Thymus (tissue), 11 donors: ENCODE results near the gene FAM210B. TPM values are rescaled to one million over a fixed set of nuclear protein-coding genes. Genes with fewer than 3 reads are reported as not detected.

Experiments
- DNase-seq, 9 donors: peaks; one replicate each; pipeline ENCODE4 v3.0.0-alpha.2; 2013; ENCODE audit warnings: low spot score in 9 of 9, low read depth in 6 of 9, missing footprints in 1 of 9
- H3K27ac ChIP-seq, 2 donors: one replicate each; pipeline ENCODE4 v1.5.1; 2013; ENCODE audit warnings: control low read depth in 1 of 2, low read depth in 1 of 2, low read length in 1 of 2, mild to moderate bottlenecking in 1 of 2, moderate library complexity in 1 of 2
- H3K27me3 ChIP-seq, 2 donors: one replicate each; pipeline ENCODE4 v1.5.1; 2013; ENCODE audit warnings: low read length in 1 of 2; ENCODE audit not compliant: control insufficient read depth in 2 of 2, insufficient read depth in 1 of 2
- H3K36me3 ChIP-seq, 2 donors: one replicate each; pipeline ENCODE4 v1.5.1; 2013; ENCODE audit warnings: low read length in 1 of 2, mild to moderate bottlenecking in 1 of 2, moderate library complexity in 1 of 2; ENCODE audit not compliant: control insufficient read depth in 2 of 2, insufficient read depth in 2 of 2
- H3K4me1 ChIP-seq, 2 donors: one replicate each; pipeline ENCODE4 v1.5.1; 2013; ENCODE audit warnings: low read length in 2 of 2; ENCODE audit not compliant: control insufficient read depth in 2 of 2, insufficient read depth in 2 of 2
- H3K4me3 ChIP-seq, 2 donors: one replicate each; pipeline ENCODE4 v1.5.1; 2013; ENCODE audit warnings: low read length in 2 of 2, control low read depth in 1 of 2, mild to moderate bottlenecking in 1 of 2
- H3K9me3 ChIP-seq, 2 donors: one replicate each; pipeline ENCODE4 v1.5.1; 2013; ENCODE audit warnings: low read length in 1 of 2, mild to moderate bottlenecking in 1 of 2; ENCODE audit not compliant: control insufficient read depth in 2 of 2, insufficient read depth in 1 of 2
- WGBS: extraction: QIAGEN DNeasy Blood & Tissue Kit; methylation state at CpG from one replicate; pipeline ENCODE4 v1.1.7; 2013; 5-methylcytosine and 5-hydroxymethylcytosine counted together
- polyA plus RNA-seq: library from polyadenylated mRNA; stranded (reverse); fragments of 200-250 nt; gene quantifications from one replicate; pipeline ENCODE4 v1.2.3, GENCODE V29; 2013
- total RNA-seq: library from RNA; stranded (reverse); fragments of 120-200 nt; gene quantifications from one replicate; pipeline ENCODE4 v1.2.4, GENCODE V29; 2013
- donor health status: healthy.

FAM210B gene
- total and polyA plus RNA-seq, 2 donors = 18.3 to 39.2 TPM

- peaks cover 34 to 38% of the 10 kb centered on the region in 2 donors for H3K36me3 ChIP-seq
- whole genome bisulfite sequencing = 97% methylated on average over 6 of the region's 6 CpGs
Measured at GRCh38 chr20:56368351-56369134, 9.8 kb downstream of the FAM210B start.

DNA sequence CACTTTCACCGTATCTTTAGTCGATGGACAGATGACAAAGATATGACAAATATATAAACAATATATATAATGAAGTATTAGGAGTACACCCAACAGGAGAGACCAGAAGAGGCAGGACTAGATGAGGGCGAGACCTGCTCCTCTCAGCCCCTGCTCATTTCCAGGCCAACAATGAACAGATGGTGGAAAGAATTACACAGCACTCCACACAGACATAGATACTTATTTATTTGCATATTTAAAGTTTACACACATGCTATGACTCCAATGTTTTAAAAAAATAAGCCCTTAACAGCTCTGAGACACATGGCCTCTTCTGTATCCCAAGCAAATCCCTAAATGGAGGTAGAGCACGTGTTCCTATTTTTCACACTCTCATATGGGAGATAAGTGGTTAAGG is 10.4 kb downstream of the FAM210B start:
- Histone ChIP-seq H3K27me3 (no peaks in the 10 kb centered on the region), H3K36me3 (peaks cover 38 to 41% of the 10 kb centered on the region in 2 donors), H3K27ac (no peak overlapping the region), H3K4me3 (no peak overlapping the region), H3K9me3 (no peaks in the 10 kb centered on the region), H3K4me1 (no peaks in the 10 kb centered on the region)
- WGBS = 97% methylated on average over 4 of the region's 4 CpGs
- no peak for DNase-seq

More at GRCh38 chr20:56368351-56369134, 9.8 kb downstream of the FAM210B start:
- no peak for DNase-seq
- H3K4me3 ChIP-seq = no peak overlapping the region
- H3K4me1 ChIP-seq = no peaks in the 10 kb centered on the region
- H3K27ac ChIP-seq = no peak overlapping the region
- no peaks in the 10 kb centered on the region for H3K27me3 ChIP-seq
- H3K9me3 ChIP-seq = no peaks in the 10 kb centered on the region

DNA sequence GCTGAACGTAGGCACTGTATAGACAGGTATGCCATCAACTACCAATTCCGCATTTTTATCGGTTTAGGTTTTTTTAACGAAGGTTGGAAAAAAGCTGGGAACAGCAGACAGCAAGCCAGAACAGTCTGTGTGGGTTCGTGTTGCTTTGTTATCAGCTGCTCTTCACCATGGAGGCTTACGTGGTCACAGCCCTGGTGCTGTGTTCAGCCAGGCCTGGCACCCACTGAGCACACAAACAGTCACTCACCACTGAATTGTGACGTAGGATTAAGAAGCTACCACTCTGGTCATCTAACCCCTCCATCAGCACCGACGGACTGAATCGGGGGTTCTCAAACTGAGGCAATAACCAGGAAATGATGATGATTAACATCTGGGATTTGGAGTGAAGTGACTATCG is 13.2 kb downstream of the FAM210B start:
- no peaks in the 10 kb centered on the region for H3K9me3 ChIP-seq
- no peak overlapping the region for H3K27ac ChIP-seq
- 98% methylated on average over 11 of the region's 11 CpGs for WGBS
- peaks cover 48 to 51% of the 10 kb centered on the region in 2 donors for H3K36me3 ChIP-seq
- no peaks in the 10 kb centered on the region for H3K4me1 ChIP-seq
- no peaks in the 10 kb centered on the region for H3K27me3 ChIP-seq
- H3K4me3 ChIP-seq = no peak overlapping the region
- DNase-seq = no peak

DNA sequence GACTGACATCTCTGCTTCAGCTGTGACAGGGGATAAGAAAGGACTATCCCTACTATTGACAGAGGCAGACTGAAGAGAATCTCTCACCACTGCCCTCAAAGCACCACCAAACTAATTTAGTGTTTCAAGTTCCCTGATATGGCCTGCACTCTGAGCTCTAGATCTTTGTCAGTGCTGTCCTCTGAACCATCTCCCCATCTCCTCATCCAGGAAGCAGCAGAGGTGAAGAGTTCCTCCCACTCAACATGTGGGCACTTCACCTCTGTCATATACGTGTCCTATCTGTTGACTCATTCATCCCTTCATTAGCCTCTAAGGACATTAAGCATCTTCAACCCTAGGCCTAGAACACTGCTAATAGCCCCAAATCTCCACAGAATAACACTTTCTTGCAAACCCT is 14.1 kb downstream of the FAM210B start:
- Histone ChIP-seq H3K9me3 (no peaks in the 10 kb centered on the region), H3K27me3 (no peaks in the 10 kb centered on the region), H3K27ac (no peak overlapping the region), H3K4me1 (no peaks in the 10 kb centered on the region), H3K4me3 (no peak overlapping the region), H3K36me3 (peaks cover 47 to 57% of the 10 kb centered on the region in 2 donors)
- DNase-seq = no peak
- WGBS = 96% methylated on average over 1 of the region's 1 CpG

GRCh38 chr20:56373942-56374341 is 15.2 kb downstream of the FAM210B start:
- no peak for DNase-seq
- no peaks in the 10 kb centered on the region for H3K4me1 ChIP-seq
- WGBS = 93% methylated on average over 1 of the region's 1 CpG
- H3K4me3 ChIP-seq = no peak overlapping the region
- H3K9me3 ChIP-seq = no peaks in the 10 kb centered on the region
- no peak overlapping the region for H3K27ac ChIP-seq
- no peaks in the 10 kb centered on the region for H3K27me3 ChIP-seq
- H3K36me3 ChIP-seq = peaks cover 49 to 65% of the 10 kb centered on the region in 2 donors

DNA sequence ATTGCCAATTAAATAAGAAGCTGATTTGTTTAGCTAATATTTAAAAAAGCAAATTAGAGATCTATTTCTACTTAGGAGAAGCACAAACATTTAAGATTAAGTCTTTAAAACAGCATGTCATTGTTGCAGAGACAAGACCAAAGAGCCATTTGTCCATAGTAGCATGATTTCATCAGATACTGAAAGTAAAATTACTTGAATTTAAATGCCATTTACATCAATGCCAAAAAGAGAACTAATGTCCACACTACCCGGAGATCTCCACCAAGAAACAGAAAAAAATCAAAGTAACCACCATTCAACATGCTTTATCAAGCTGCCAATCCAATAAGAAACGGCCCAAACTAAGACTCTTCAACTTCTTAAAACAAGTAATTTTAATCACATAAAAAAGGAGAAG is 17.6 kb downstream of the FAM210B start:
- no peaks in the 10 kb centered on the region for H3K4me1 ChIP-seq
- no peaks in the 10 kb centered on the region for H3K9me3 ChIP-seq
- no peak overlapping the region for H3K27ac ChIP-seq
- no peak for DNase-seq
- peaks cover 34 to 67% of the 10 kb centered on the region in 2 donors for H3K36me3 ChIP-seq
- H3K27me3 ChIP-seq = no peaks in the 10 kb centered on the region
- WGBS = 83% methylated on average over 2 of the region's 2 CpGs
- H3K4me3 ChIP-seq = no peak overlapping the region

- Histone ChIP-seq H3K9me3 (no peaks in the 10 kb centered on the region), H3K27ac (no peak overlapping the region), H3K4me1 (no peaks in the 10 kb centered on the region), H3K27me3 (no peaks in the 10 kb centered on the region), H3K4me3 (no peak overlapping the region), H3K36me3 (peaks cover 38 to 62% of the 10 kb centered on the region in 2 donors)
- WGBS = 97% methylated on average over 3 of the region's 3 CpGs
- DNase-seq = no peak
Measured at GRCh38 chr20:56378386-56378785, 19.6 kb downstream of the FAM210B start.

DNA sequence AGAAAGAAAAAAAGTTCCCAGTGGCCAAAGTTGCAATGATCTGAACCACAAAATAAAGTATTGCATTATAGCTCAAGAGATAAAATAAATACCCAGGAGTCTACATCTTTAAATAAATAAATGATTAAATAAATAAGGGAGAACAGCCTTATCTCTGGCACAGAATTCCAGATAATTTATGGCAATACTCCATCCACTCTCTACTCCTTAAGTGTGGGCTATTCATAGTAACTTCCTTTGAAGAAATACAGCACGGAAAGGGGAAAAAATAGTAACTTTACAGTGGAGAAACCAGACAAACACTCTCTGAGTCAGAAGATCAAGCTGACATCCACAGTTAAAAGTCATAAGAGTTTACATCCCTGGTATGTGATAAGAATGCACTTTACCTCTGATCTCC is 21.6 kb downstream of the FAM210B start:
- no peaks in the 10 kb centered on the region for H3K4me1 ChIP-seq
- 97% methylated on average over 1 of the region's 1 CpG for WGBS

DNA sequence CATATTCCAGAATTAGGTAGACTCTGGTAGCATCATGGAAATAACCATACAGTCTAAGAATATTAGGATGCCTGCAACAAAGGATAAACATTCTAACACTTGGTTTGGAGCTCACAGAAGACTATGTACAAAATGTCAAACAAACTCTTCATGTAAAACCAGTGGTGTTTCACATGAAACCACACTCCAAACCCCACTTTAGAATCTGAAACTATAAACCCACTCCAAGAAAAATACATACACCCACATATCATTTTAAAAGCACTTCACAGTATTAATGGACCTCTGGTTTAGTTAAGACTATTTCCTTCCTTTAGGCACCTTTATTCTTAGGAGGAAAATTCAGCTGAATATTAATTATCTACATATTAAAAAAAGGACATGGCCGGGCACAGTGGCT is 22.7 kb downstream of the FAM210B start:
- Histone ChIP-seq H3K27ac (no peak overlapping the region), H3K9me3 (no peaks in the 10 kb centered on the region), H3K4me3 (no peak overlapping the region), H3K36me3 (peaks cover 48 to 66% of the 10 kb centered on the region in 2 donors), H3K27me3 (no peaks in the 10 kb centered on the region), H3K4me1 (no peaks in the 10 kb centered on the region)
- WGBS = 99% methylated on average over 1 of the region's 1 CpG
- no peak for DNase-seq

More for the DNA sequence above, 21.6 kb downstream of the FAM210B start:
- H3K36me3 ChIP-seq = peaks cover 41 to 64% of the 10 kb centered on the region in 2 donors
- H3K9me3 ChIP-seq = no peaks in the 10 kb centered on the region
- no peak for DNase-seq
- H3K27ac ChIP-seq = no peak overlapping the region
- H3K27me3 ChIP-seq = no peaks in the 10 kb centered on the region
- H3K4me3 ChIP-seq = no peak overlapping the region
